ENCODE measurements around the gene MTF1.

The MTF1 gene

GRCh38 chr1:37840711-37841110 is 18.7 kb downstream of the MTF1 start:
- TF ChIP-seq POLR2AphosphoS5 (IDR thresholded peaks at IDR 0.05; ENCODE audit: low read depth), result no peak
- DNase-seq (ENCODE audit: low read depth in 1 of 2, low spot score in 1 of 2), result no peak
- Histone ChIP-seq H3K4me3 (replicated peaks; ENCODE audit: insufficient read depth, low read length) (no peak overlapping the region), H3K27me3 (ENCODE audit: insufficient read depth, poor library complexity, severe bottlenecking) (no peaks in the 10 kb centered on the region), H3K27ac (replicated peaks) (no peak overlapping the region)

- no peaks in the 10 kb centered on the region for H3K27me3 ChIP-seq (ENCODE audit: insufficient read depth, poor library complexity, severe bottlenecking)
- TF ChIP-seq, protein P1, sequence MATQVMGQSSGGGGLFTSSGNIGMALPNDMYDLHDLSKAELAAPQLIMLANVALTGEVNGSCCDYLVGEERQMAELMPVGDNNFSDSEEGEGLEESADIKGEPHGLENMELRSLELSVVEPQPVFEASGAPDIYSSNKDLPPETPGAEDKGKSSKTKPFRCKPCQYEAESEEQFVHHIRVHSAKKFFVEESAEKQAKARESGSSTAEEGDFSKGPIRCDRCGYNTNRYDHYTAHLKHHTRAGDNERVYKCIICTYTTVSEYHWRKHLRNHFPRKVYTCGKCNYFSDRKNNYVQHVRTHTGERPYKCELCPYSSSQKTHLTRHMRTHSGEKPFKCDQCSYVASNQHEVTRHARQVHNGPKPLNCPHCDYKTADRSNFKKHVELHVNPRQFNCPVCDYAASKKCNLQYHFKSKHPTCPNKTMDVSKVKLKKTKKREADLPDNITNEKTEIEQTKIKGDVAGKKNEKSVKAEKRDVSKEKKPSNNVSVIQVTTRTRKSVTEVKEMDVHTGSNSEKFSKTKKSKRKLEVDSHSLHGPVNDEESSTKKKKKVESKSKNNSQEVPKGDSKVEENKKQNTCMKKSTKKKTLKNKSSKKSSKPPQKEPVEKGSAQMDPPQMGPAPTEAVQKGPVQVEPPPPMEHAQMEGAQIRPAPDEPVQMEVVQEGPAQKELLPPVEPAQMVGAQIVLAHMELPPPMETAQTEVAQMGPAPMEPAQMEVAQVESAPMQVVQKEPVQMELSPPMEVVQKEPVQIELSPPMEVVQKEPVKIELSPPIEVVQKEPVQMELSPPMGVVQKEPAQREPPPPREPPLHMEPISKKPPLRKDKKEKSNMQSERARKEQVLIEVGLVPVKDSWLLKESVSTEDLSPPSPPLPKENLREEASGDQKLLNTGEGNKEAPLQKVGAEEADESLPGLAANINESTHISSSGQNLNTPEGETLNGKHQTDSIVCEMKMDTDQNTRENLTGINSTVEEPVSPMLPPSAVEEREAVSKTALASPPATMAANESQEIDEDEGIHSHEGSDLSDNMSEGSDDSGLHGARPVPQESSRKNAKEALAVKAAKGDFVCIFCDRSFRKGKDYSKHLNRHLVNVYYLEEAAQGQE (IDR thresholded peaks at IDR 0.05; ENCODE audit: insufficient replicate concordance, low read depth), result no peak
- TF ChIP-seq, protein P2, sequence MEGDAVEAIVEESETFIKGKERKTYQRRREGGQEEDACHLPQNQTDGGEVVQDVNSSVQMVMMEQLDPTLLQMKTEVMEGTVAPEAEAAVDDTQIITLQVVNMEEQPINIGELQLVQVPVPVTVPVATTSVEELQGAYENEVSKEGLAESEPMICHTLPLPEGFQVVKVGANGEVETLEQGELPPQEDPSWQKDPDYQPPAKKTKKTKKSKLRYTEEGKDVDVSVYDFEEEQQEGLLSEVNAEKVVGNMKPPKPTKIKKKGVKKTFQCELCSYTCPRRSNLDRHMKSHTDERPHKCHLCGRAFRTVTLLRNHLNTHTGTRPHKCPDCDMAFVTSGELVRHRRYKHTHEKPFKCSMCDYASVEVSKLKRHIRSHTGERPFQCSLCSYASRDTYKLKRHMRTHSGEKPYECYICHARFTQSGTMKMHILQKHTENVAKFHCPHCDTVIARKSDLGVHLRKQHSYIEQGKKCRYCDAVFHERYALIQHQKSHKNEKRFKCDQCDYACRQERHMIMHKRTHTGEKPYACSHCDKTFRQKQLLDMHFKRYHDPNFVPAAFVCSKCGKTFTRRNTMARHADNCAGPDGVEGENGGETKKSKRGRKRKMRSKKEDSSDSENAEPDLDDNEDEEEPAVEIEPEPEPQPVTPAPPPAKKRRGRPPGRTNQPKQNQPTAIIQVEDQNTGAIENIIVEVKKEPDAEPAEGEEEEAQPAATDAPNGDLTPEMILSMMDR (IDR thresholded peaks at IDR 0.05; ENCODE audit: insufficient read depth, low read length), result no peak
- no peak for TF ChIP-seq SPI1 (IDR thresholded peaks at IDR 0.05; ENCODE audit: borderline replicate concordance, low read depth)
- no peak for TF ChIP-seq POLR2AphosphoS5 (IDR thresholded peaks at IDR 0.05; ENCODE audit: low read depth)
- no peak for TF ChIP-seq GABPA (IDR thresholded peaks at IDR 0.05; ENCODE audit: low read depth)
- H3K4me3 ChIP-seq (replicated peaks; ENCODE audit: insufficient read depth, low read length), result no peak overlapping the region
- no peak overlapping the region for H3K27ac ChIP-seq (replicated peaks)
- DNase-seq (ENCODE audit: low read depth in 1 of 2, low spot score in 1 of 2), result no peak
Observed at GRCh38 chr1:37839676-37840075, 19.7 kb downstream of the MTF1 start.

DNA sequence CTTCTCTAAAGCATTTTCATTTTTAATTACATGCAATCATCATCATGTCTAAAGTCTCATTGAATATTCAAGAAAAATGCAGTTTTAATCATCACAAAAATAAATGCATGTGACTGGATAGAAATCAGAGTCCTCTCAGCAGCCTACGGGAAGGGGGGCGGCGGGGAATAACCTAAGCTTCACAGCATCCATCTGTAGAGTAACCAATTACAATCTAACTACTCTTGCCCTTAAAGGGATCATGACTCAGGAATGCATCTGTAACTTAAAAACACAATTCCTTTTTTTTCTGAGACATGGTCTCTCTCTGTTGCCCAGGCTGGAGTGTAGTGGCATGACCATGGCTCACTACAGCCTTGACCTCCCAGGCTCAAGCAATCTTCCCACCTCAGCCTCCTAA is 22.6 kb downstream of the MTF1 start:
- TF ChIP-seq SPI1 (IDR thresholded peaks at IDR 0.05; ENCODE audit: borderline replicate concordance, low read depth) (no peak), POLR2AphosphoS5 (IDR thresholded peaks at IDR 0.05; ENCODE audit: low read depth) (no peak), GABPA (IDR thresholded peaks at IDR 0.05; ENCODE audit: low read depth) (no peak)
- TF ChIP-seq, protein P2 (IDR thresholded peaks at IDR 0.05; ENCODE audit: insufficient read depth, low read length), result no peak
- TF ChIP-seq, protein P1 (IDR thresholded peaks at IDR 0.05; ENCODE audit: insufficient replicate concordance, low read depth), result no peak

GRCh38 chr1:37831809-37832208 is 27.6 kb downstream of the MTF1 start:
- TF ChIP-seq GABPA (IDR thresholded peaks at IDR 0.05; ENCODE audit: low read depth) (no peak), SPI1 (IDR thresholded peaks at IDR 0.05; ENCODE audit: borderline replicate concordance, low read depth) (no peak), POLR2AphosphoS5 (IDR thresholded peaks at IDR 0.05; ENCODE audit: low read depth) (no peak)
- TF ChIP-seq, protein P1 (IDR thresholded peaks at IDR 0.05; ENCODE audit: insufficient replicate concordance, low read depth), result no peak
- Histone ChIP-seq H3K27ac (replicated peaks) (no peak overlapping the region), H3K4me3 (replicated peaks; ENCODE audit: insufficient read depth, low read length) (no peak overlapping the region)

More for the DNA sequence above, 22.6 kb downstream of the MTF1 start:
- Histone ChIP-seq H3K27me3 (ENCODE audit: insufficient read depth, poor library complexity, severe bottlenecking) (no peaks in the 10 kb centered on the region), H3K4me3 (replicated peaks; ENCODE audit: insufficient read depth, low read length) (no peak overlapping the region), H3K27ac (replicated peaks) (no peak overlapping the region)
- no peak for DNase-seq (ENCODE audit: low read depth in 1 of 2, low spot score in 1 of 2)

More at GRCh38 chr1:37831809-37832208, 27.6 kb downstream of the MTF1 start:
- no peak for DNase-seq (ENCODE audit: low read depth in 1 of 2, low spot score in 1 of 2)
- H3K27me3 ChIP-seq (ENCODE audit: insufficient read depth, poor library complexity, severe bottlenecking), result no peaks in the 10 kb centered on the region
